Thoracic aorta (tissue), 2 donors: ENCODE measurements around the gene C6orf89. TPM values are rescaled to one million over a fixed set of nuclear protein-coding genes. Genes with fewer than 3 reads are reported as not detected.

Source experiments
- ATAC-seq: fragments of 150-250 bp; one replicate; pipeline ENCODE4 v1.8.0; 2017; ENCODE audit warnings: low read depth; ENCODE audit not compliant: insufficient number of reproducible peaks, low FRiP score
- DNase-seq: peaks from one replicate; pipeline ENCODE4 v3.0.0-alpha.2; 2020; ENCODE audit warnings: low spot score
- H3K27ac ChIP-seq, 2 donors: fragments of 200-600 bp; sonication (generic); 1 replicate in 1 of 2; 2 replicates in 1 of 2; pipeline ENCODE4 v1.5.1; 2016; ENCODE audit warnings: mild to moderate bottlenecking in 2 of 2, moderate library complexity in 2 of 2
- H3K27me3 ChIP-seq: fragments of 200-600 bp; sonication (generic); replicated peaks from 2 replicates; pipeline ENCODE4 v1.6.0; 2016; ENCODE audit warnings: mild to moderate bottlenecking; ENCODE audit not compliant: insufficient read depth
- H3K36me3 ChIP-seq: fragments of 200-600 bp; sonication (generic); one replicate; pipeline ENCODE4 v1.5.1; 2016
- H3K4me1 ChIP-seq, 2 donors: fragments of 200-600 bp; sonication (generic); 1 replicate in 1 of 2; 2 replicates in 1 of 2; pipeline versions ENCODE4 v1.5.1 to v1.6.0; 2016; ENCODE audit warnings: low read depth in 2 of 2, mild to moderate bottlenecking in 1 of 2; ENCODE audit not compliant: control insufficient read depth in 1 of 2
- H3K4me3 ChIP-seq: fragments of 200-600 bp; sonication (generic); 2 replicates; pipeline ENCODE4 v1.5.1; 2016; ENCODE audit warnings: mild to moderate bottlenecking
- H3K9me3 ChIP-seq: fragments of 200-600 bp; sonication (generic); 2 replicates; pipeline ENCODE4 v1.5.1; 2016
- total RNA-seq, 2 donors: library from RNA; depleted of rRNA; stranded (reverse); fragments of >200 nt; gene quantifications; one replicate each; pipeline versions ENCODE4 v1.1.0 to v1.2.3, GENCODE V29; 2016
- TF ChIP-seq, protein P1 (sequence below): fragments of 200-600 bp; sonication (generic); IDR thresholded peaks from one replicate; pipeline ENCODE4 v1.5.1; 2019; ENCODE audit warnings: antibody characterized with exemption

Gene C6orf89
- total RNA-seq, 2 donors from 2014 or later, result 53.6 to 60.9 TPM

DNA sequence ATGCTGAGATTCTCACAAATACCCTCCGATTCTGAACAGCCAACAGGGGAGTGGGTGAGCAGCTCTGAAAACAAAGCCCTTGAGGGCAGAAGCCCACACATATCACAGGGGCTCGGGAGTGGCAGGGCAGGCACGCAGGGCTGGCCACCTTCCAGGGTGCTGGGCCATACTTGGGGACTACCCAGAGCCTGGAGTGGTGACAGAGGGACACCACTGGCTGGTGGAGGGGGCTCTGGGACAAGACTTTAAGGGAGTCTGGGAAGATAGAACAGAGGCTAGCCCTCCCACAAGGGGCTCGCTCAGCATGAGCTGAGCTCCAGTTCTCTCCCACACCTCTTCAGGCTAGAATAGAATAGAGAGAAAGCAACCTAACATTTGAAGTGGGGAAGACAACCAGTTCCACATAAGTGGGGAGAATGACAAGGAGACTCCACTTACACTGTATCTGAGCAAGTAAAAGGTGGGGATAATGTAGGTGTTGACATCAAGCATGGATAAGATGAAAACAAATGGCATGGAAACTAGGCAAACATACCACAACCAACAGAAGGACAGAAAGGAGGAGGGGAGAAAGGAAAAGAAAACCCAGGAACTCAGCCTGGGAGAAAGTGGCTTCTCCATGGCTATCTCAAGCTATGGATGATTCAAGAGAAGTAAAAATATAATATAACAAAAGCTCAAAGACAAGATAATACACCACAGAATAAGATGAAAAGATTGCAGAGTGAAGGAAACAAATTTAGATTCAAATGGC lies 18.1 kb upstream of the C6orf89 start:
- TF ChIP-seq, protein P1, sequence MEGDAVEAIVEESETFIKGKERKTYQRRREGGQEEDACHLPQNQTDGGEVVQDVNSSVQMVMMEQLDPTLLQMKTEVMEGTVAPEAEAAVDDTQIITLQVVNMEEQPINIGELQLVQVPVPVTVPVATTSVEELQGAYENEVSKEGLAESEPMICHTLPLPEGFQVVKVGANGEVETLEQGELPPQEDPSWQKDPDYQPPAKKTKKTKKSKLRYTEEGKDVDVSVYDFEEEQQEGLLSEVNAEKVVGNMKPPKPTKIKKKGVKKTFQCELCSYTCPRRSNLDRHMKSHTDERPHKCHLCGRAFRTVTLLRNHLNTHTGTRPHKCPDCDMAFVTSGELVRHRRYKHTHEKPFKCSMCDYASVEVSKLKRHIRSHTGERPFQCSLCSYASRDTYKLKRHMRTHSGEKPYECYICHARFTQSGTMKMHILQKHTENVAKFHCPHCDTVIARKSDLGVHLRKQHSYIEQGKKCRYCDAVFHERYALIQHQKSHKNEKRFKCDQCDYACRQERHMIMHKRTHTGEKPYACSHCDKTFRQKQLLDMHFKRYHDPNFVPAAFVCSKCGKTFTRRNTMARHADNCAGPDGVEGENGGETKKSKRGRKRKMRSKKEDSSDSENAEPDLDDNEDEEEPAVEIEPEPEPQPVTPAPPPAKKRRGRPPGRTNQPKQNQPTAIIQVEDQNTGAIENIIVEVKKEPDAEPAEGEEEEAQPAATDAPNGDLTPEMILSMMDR, result no peak
- no peak overlapping the region for H3K27ac ChIP-seq
- no peaks in the 10 kb centered on the region for H3K9me3 ChIP-seq
- H3K36me3 ChIP-seq, result no peaks in the 10 kb centered on the region
- H3K27me3 ChIP-seq, result no peaks in the 10 kb centered on the region
- no peak for ATAC-seq
- DNase-seq, result no peak
- H3K4me1 ChIP-seq, result no peaks in the 10 kb centered on the region
- no peak overlapping the region for H3K4me3 ChIP-seq

DNA sequence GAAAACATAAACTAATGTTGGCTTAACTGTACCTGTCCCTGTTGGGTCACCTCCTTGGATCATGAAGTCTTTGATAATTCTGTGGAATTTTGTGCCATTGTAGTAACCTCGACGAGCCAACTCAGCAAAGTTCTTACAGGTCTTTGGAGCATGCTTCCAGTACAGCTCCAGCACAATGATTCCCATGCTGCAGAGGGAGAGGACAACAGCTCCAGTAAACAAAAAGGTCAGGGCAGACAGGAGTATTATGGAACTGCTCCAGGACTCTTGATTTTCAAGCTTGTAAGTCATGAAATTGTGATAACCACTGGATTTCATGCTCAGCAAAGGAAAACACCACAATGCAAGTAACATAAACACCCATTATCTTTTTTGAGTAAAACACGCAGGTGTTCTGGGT lies 14.1 kb upstream of the C6orf89 start:
- H3K27ac ChIP-seq, result no peak overlapping the region
- TF ChIP-seq, protein P1, result no peak
- no peaks in the 10 kb centered on the region for H3K9me3 ChIP-seq
- no peak for ATAC-seq
- DNase-seq, result no peak
- H3K36me3 ChIP-seq, result no peaks in the 10 kb centered on the region
- peaks cover 7 to 16% of the 10 kb centered on the region in 2 donors for H3K4me1 ChIP-seq
- H3K4me3 ChIP-seq, result no peak overlapping the region
- no peaks in the 10 kb centered on the region for H3K27me3 ChIP-seq

DNA sequence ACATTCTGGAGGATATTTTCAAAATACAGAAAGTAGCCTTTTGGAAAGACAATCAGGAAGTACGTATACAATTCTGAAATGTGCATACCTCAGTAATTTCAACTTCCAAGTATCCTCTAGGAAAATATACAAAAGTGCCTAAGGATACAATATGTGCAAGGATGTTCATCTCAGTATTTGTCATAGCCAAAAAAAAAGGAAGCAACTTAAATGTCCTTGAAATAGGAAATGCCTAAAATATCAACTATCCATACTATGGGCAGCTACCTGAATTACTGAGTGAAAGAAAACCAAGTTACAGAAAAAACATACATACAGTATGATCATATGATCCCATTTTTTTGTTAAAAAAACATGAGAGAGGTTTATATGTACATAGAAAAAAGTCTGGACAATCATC lies 12.6 kb upstream of the C6orf89 start:
- no peak overlapping the region for H3K27ac ChIP-seq
- no peaks in the 10 kb centered on the region for H3K36me3 ChIP-seq
- no peak overlapping the region for H3K4me3 ChIP-seq
- H3K9me3 ChIP-seq, result no peaks in the 10 kb centered on the region
- H3K4me1 ChIP-seq, result peaks cover 7 to 16% of the 10 kb centered on the region in 2 donors
- H3K27me3 ChIP-seq, result no peaks in the 10 kb centered on the region
- ATAC-seq (no peak), DNase-seq (no peak)
- TF ChIP-seq, protein P1, result no peak

DNA sequence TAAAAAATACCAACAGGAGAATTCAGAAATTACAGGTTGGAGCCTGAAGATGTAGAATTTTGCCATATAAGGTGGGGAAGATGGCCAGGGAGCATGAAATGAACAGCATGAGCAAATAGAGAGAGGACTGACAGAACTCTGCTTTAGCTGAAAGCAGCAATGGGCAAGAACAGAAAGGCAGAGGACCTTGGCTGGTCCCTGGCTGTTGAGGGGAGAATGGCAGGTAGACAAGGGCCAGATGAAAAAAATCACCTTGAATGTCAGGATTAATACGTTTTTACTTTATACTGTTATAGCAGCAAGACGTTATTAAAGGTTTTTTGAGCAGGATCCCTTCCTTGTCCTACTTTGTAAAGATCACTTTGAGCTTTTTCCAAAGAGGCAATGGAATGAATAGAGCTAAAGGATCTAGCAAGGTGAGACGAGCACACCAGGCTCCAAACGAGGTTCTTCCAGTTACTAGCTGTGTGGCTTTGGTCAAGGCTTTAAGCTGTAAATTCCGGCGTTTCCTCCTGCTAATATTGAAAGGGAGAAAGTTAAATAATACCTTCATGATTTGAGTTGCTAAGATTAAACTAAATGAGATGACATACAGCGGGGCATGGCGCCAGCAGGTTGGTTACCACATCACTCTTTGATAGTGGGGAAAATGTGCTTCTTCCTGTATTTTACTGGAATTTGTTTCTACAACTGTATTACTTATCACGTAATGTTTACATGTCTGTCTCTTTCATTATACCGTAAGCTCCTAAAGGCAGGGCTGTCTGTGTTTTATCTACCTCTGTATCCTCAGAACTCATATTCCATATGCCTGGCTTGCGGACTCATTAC lies 11.9 kb upstream of the C6orf89 start:
- H3K9me3 ChIP-seq, result no peaks in the 10 kb centered on the region
- no peak for ATAC-seq
- H3K27me3 ChIP-seq, result no peaks in the 10 kb centered on the region
- no peak for DNase-seq
- H3K4me3 ChIP-seq, result peak overlapping the region; percentile 99
- H3K36me3 ChIP-seq, result no peaks in the 10 kb centered on the region
- peak overlapping the region; percentile 91 for H3K27ac ChIP-seq
- TF ChIP-seq, protein P1, result no peak
- peaks cover 7 to 16% of the 10 kb centered on the region in 2 donors for H3K4me1 ChIP-seq

DNA sequence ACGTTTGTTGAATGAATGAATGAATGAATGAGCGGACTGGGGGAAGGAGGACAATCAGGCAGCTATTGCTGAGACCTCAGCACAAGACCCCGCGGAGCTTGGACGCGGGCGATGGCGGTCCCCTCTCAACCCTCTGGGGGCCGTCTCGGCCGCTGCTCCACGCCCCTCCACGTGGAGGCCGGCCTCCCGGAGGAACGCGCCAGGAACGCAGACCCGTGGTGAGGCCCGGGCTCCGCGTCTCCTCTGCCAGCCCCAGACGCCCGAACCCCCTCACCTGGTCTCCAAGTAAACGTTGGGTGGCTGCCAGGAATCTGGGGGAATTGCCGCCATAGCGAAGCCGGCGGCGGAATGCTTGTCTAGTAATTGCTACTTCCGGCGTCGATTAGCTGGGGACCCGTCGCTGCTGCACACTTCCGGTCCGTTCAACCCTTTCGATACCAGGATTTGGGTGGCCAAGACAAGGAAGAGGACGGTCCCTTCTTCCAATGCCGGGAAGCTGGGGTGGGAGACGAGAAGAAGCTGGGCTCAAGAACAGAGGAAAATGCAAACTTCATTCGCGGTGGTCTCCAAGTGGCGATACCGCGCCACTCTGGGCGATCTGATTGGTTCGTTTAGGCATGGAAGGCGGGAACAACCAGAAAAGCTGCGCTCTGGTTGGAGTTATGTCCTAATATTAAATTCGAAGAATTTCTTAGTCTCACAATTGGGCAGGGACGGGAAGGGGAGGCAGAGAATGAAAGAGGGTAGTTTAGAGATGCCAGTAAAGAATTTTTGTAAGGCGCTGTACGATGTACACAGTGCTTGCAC lies 11.1 kb upstream of the C6orf89 start, which contains the start of gene PPIL1:
Gene PPIL1 (minus strand): TSS at position 361 of the 807 bp plus-strand sequence. CDS start 31 bp downstream, at position 330.
- Histone ChIP-seq H3K27ac (peak within 1 kb of the TSS; percentile 91), H3K4me3 (peak within 1 kb of the TSS; percentile 99), H3K9me3 (no peaks in the 10 kb centered on the region), H3K27me3 (no peaks in the 10 kb centered on the region), H3K36me3 (no peaks in the 10 kb centered on the region), H3K4me1 (peaks cover 7 to 16% of the 10 kb centered on the region in 2 donors)
- ATAC-seq (peak; percentile 88), DNase-seq (peak; percentile 52)
- TF ChIP-seq, protein P1, result no peak
